ENCODE results near the gene TNP1.

The TNP1 gene

GRCh38 chr2:216879727-216880508, 20.1 kb upstream of the TNP1 start:
- no peak for DNase-seq (ENCODE audit: low read depth in 1 of 2, low spot score in 1 of 2)
- no peak for TF ChIP-seq GABPA (IDR thresholded peaks at IDR 0.05; ENCODE audit: low read depth)
- no peak for TF ChIP-seq SPI1 (IDR thresholded peaks at IDR 0.05; ENCODE audit: borderline replicate concordance, low read depth)
- TF ChIP-seq POLR2AphosphoS5 (IDR thresholded peaks at IDR 0.05; ENCODE audit: low read depth) = no peak
- no peak for TF ChIP-seq CTCF (IDR thresholded peaks at IDR 0.05; ENCODE audit: insufficient read depth, low read length)
- TF ChIP-seq, protein P1, sequence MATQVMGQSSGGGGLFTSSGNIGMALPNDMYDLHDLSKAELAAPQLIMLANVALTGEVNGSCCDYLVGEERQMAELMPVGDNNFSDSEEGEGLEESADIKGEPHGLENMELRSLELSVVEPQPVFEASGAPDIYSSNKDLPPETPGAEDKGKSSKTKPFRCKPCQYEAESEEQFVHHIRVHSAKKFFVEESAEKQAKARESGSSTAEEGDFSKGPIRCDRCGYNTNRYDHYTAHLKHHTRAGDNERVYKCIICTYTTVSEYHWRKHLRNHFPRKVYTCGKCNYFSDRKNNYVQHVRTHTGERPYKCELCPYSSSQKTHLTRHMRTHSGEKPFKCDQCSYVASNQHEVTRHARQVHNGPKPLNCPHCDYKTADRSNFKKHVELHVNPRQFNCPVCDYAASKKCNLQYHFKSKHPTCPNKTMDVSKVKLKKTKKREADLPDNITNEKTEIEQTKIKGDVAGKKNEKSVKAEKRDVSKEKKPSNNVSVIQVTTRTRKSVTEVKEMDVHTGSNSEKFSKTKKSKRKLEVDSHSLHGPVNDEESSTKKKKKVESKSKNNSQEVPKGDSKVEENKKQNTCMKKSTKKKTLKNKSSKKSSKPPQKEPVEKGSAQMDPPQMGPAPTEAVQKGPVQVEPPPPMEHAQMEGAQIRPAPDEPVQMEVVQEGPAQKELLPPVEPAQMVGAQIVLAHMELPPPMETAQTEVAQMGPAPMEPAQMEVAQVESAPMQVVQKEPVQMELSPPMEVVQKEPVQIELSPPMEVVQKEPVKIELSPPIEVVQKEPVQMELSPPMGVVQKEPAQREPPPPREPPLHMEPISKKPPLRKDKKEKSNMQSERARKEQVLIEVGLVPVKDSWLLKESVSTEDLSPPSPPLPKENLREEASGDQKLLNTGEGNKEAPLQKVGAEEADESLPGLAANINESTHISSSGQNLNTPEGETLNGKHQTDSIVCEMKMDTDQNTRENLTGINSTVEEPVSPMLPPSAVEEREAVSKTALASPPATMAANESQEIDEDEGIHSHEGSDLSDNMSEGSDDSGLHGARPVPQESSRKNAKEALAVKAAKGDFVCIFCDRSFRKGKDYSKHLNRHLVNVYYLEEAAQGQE (IDR thresholded peaks at IDR 0.05; ENCODE audit: insufficient replicate concordance, low read depth) = no peak
- Histone ChIP-seq H3K27ac (replicated peaks) (no peak overlapping the region), H3K27me3 (ENCODE audit: insufficient read depth, poor library complexity, severe bottlenecking) (no peaks in the 10 kb centered on the region), H3K4me3 (replicated peaks; ENCODE audit: insufficient read depth, low read length) (no peak overlapping the region)

DNA sequence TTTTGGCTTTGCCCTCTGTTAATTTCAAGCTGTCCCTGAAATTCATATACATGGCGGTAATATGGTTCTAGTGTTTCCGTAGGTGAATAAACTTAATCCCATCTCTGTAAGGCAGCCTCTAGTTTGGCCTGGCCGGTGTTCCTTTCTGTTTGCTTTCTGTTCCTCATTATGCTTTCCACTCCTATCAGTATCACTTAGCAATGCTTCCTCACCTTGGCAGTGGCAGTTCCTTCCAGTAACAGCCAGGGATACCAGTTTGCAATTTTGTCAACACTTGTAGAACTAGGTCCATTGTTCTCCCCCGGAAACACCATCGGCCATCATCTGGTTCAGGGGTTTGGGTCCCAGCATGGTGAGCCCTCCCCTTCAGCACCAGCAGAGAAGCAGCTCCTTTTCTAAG, 18.2 kb upstream of the TNP1 start:
- no peak for DNase-seq (ENCODE audit: low read depth in 1 of 2, low spot score in 1 of 2)
- TF ChIP-seq, protein P1 (IDR thresholded peaks at IDR 0.05; ENCODE audit: insufficient replicate concordance, low read depth) = no peak
- no peak for TF ChIP-seq CTCF (IDR thresholded peaks at IDR 0.05; ENCODE audit: insufficient read depth, low read length)
- TF ChIP-seq POLR2AphosphoS5 (IDR thresholded peaks at IDR 0.05; ENCODE audit: low read depth) = no peak
- no peak for TF ChIP-seq GABPA (IDR thresholded peaks at IDR 0.05; ENCODE audit: low read depth)
- no peak for TF ChIP-seq SPI1 (IDR thresholded peaks at IDR 0.05; ENCODE audit: borderline replicate concordance, low read depth)
- Histone ChIP-seq H3K4me3 (replicated peaks; ENCODE audit: insufficient read depth, low read length) (no peak overlapping the region), H3K27ac (replicated peaks) (no peak overlapping the region), H3K27me3 (ENCODE audit: insufficient read depth, poor library complexity, severe bottlenecking) (no peaks in the 10 kb centered on the region)

GRCh38 chr2:216877085-216877484, 17.2 kb upstream of the TNP1 start:
- DNase-seq (ENCODE audit: low read depth in 1 of 2, low spot score in 1 of 2) = no peak
- Histone ChIP-seq H3K27me3 (ENCODE audit: insufficient read depth, poor library complexity, severe bottlenecking) (no peaks in the 10 kb centered on the region), H3K27ac (replicated peaks) (no peak overlapping the region), H3K4me3 (replicated peaks; ENCODE audit: insufficient read depth, low read length) (no peak overlapping the region)
- no peak for TF ChIP-seq GABPA (IDR thresholded peaks at IDR 0.05; ENCODE audit: low read depth)
- no peak for TF ChIP-seq SPI1 (IDR thresholded peaks at IDR 0.05; ENCODE audit: borderline replicate concordance, low read depth)
- TF ChIP-seq, protein P1 (IDR thresholded peaks at IDR 0.05; ENCODE audit: insufficient replicate concordance, low read depth) = no peak
- no peak for TF ChIP-seq CTCF (IDR thresholded peaks at IDR 0.05; ENCODE audit: insufficient read depth, low read length)

Data from HL-60 (cell line).